Caco-2 (cell line): ENCODE results near the gene IFTAP. TPM values are rescaled to one million over a fixed set of nuclear protein-coding genes. Genes with fewer than 3 reads are reported as not detected.

Experiments
- BruUV-seq: library from RNA; stranded (reverse); fragments of 400-500 nt; replicated peaks from 2 replicates; lab custom pipeline; 2021; lab: Mats Ljungman, UMichigan
- CTCF ChIA-PET: fragments of 300-600 bp; sonication (Branson Sonifier 250); formaldehyde crosslinking; loops from one replicate; lab custom pipeline; 2022; ENCODE audit warnings: antibody characterized with exemption; lab: Charles Lee
- POLR2A ChIA-PET: fragments of 300-600 bp; sonication (Branson Sonifier 250); formaldehyde crosslinking; loops from one replicate; lab custom pipeline; 2022; ENCODE audit warnings: antibody characterized with exemption; lab: Charles Lee
- DNase-seq, 2 experiments: peaks; one replicate each; pipeline versions ENCODE4 v3.0.0 to v3.0.0-alpha.2; 2020 to 2022
- H3K27me3 ChIP-seq: replicated peaks from 2 replicates; pipeline ENCODE4 v1.6.0; 2011; ENCODE audit warnings: low read length; ENCODE audit not compliant: control insufficient read depth, insufficient read depth
- H3K36me3 ChIP-seq: 2 replicates; pipeline ENCODE4 v1.5.1; 2011; ENCODE audit warnings: low read length; ENCODE audit not compliant: control insufficient read depth, insufficient read depth
- H3K4me1 ChIP-seq: fragments of 250-450 bp; sonication (Bioruptor Pico); 2 replicates; pipeline ENCODE4 v1.5.1; 2020; ENCODE audit warnings: mild to moderate bottlenecking
- H3K4me3 ChIP-seq: 2 replicates; pipeline ENCODE4 v1.5.1; 2011; ENCODE audit warnings: low read depth, mild to moderate bottlenecking, control low read depth, low read length
- H3K9me3 ChIP-seq: fragments of 250-450 bp; sonication (Bioruptor Pico); 2 replicates; pipeline ENCODE4 v1.5.1; 2020; ENCODE audit warnings: mild to moderate bottlenecking, moderate library complexity
- H3K27ac Mint-ChIP-seq: one replicate; pipeline ENCODE4 v1.8.0; 2022; ENCODE audit warnings: mixed read lengths; ENCODE audit not compliant: unreplicated experiment
- H3K27me3 Mint-ChIP-seq: one replicate; pipeline ENCODE4 v1.8.0; 2022; ENCODE audit warnings: mixed read lengths; ENCODE audit not compliant: insufficient read depth, unreplicated experiment
- H3K36me3 Mint-ChIP-seq: one replicate; pipeline ENCODE4 v1.8.0; 2022; ENCODE audit warnings: mild to moderate bottlenecking, mixed read lengths; ENCODE audit not compliant: insufficient read depth, unreplicated experiment
- H3K4me1 Mint-ChIP-seq: one replicate; pipeline ENCODE4 v1.8.0; 2022; ENCODE audit warnings: low read depth, mixed read lengths; ENCODE audit not compliant: unreplicated experiment
- H3K4me3 Mint-ChIP-seq: one replicate; pipeline ENCODE4 v1.8.0; 2022; ENCODE audit warnings: mild to moderate bottlenecking, moderate library complexity, mixed read lengths; ENCODE audit not compliant: unreplicated experiment
- H3K9me3 Mint-ChIP-seq: one replicate; pipeline ENCODE4 v1.8.0; 2022; ENCODE audit warnings: mixed read lengths; ENCODE audit not compliant: unreplicated experiment
- CTCF ChIP-seq, 2 experiments: fragments of 200-600 bp in 1 of 2; IDR thresholded peaks; 1 replicate in 1 of 2; 2 replicates in 1 of 2; pipeline versions ENCODE4 v1.5.1 to v1.8.0; 2011 to 2022; ENCODE audit warnings: antibody characterized with exemption in 1 of 2, control low read depth in 1 of 2, inconsistent platforms in 1 of 2, low read depth in 1 of 2, low read length in 1 of 2, mild to moderate bottlenecking in 1 of 2, moderate library complexity in 1 of 2; ENCODE audit not compliant: insufficient read depth in 1 of 2, severe bottlenecking in 1 of 2, unreplicated experiment in 1 of 2
- intact Hi-C: fragments of 100-400 bp; cut with micrococcal nuclease; formaldehyde crosslinking; loops from one replicate; pipeline ENCODE4 v1.10.0; 2022; ENCODE audit not compliant: unreplicated experiment
- total RNA-seq: library from RNA; stranded (reverse); gene quantifications from 2 replicates; pipeline ENCODE4 v1.2.3, GENCODE V29; 2022

IFTAP gene
- total RNA-seq, 1 experiment from 2014 or later, result 10.4 TPM

- CTCF ChIA-PET, result no interaction called here
- POLR2A ChIA-PET, result no interaction called here
- no peaks in the 10 kb centered on the region for H3K36me3 ChIP-seq
- H3K4me1 ChIP-seq, result 0 out of 2 replicates have a peak, but pooled peaks cover 4% of the 10 kb centered on the region
- 0 out of 2 replicates have a peak, but pooled peaks cover 4% of the 10 kb centered on the region for H3K9me3 ChIP-seq
- H3K9me3 Mint-ChIP-seq, result no peaks in the 10 kb centered on the region
- intact Hi-C loops, result no loop called here
- H3K27me3 ChIP-seq, result no peaks in the 10 kb centered on the region
- no peaks in the 10 kb centered on the region for H3K36me3 Mint-ChIP-seq
- TF ChIP-seq CTCF (IDR thresholded peaks at IDR 0.05; ENCODE audit: insufficient read depth in 1 of 2, low read depth in 1 of 2, low read length in 1 of 2, severe bottlenecking in 1 of 2, unreplicated experiment in 1 of 2), result no peak
- no peak overlapping the region for H3K27ac Mint-ChIP-seq
- no peak overlapping the region for H3K4me3 Mint-ChIP-seq
- BruUV-seq, result no TSS peak
- DNase-seq, result no peak
- H3K27me3 Mint-ChIP-seq, result peaks cover 12% of the 10 kb centered on the region
- peaks cover 5% of the 10 kb centered on the region for H3K4me1 Mint-ChIP-seq
- no peak overlapping the region for H3K4me3 ChIP-seq
Observed at GRCh38 chr11:36583667-36584066, 10.6 kb upstream of the IFTAP start.

- no peak overlapping the region for H3K27ac Mint-ChIP-seq
- no peak for DNase-seq
- H3K4me3 Mint-ChIP-seq, result no peak overlapping the region
- no peaks in the 10 kb centered on the region for H3K4me1 ChIP-seq
- no TSS peak for BruUV-seq
- H3K4me3 ChIP-seq, result no peak overlapping the region
- ChIA-PET CTCF (no interaction called here), POLR2A (no interaction called here)
- no peaks in the 10 kb centered on the region for H3K4me1 Mint-ChIP-seq
- 0 out of 2 replicates have a peak, but pooled peaks cover 4% of the 10 kb centered on the region for H3K9me3 ChIP-seq
- no peak for TF ChIP-seq CTCF (IDR thresholded peaks at IDR 0.05; ENCODE audit: insufficient read depth in 1 of 2, low read depth in 1 of 2, low read length in 1 of 2, severe bottlenecking in 1 of 2, unreplicated experiment in 1 of 2)
- H3K27me3 Mint-ChIP-seq, result peaks cover 13% of the 10 kb centered on the region
- no peaks in the 10 kb centered on the region for H3K36me3 Mint-ChIP-seq
- intact Hi-C loops, result no loop called here
- H3K9me3 Mint-ChIP-seq, result no peaks in the 10 kb centered on the region
- no peaks in the 10 kb centered on the region for H3K36me3 ChIP-seq
- no peaks in the 10 kb centered on the region for H3K27me3 ChIP-seq
Observed at GRCh38 chr11:36586543-36586942, 7.8 kb upstream of the IFTAP start.

- Histone ChIP-seq H3K36me3 (no peaks in the 10 kb centered on the region), H3K4me1 (no peaks in the 10 kb centered on the region), H3K27me3 (no peaks in the 10 kb centered on the region), H3K9me3 (no peaks in the 10 kb centered on the region), H3K4me3 (no peak overlapping the region)
- no peaks in the 10 kb centered on the region for H3K9me3 Mint-ChIP-seq
- no peaks in the 10 kb centered on the region for H3K36me3 Mint-ChIP-seq
- DNase-seq, result no peak
- ChIA-PET POLR2A (no interaction called here), CTCF (no interaction called here)
- intact Hi-C loops, result no loop called here
- peaks cover 16% of the 10 kb centered on the region for H3K27me3 Mint-ChIP-seq
- H3K27ac Mint-ChIP-seq, result no peak overlapping the region
- no TSS peak for BruUV-seq
- H3K4me1 Mint-ChIP-seq, result no peaks in the 10 kb centered on the region
- no peak for TF ChIP-seq CTCF (IDR thresholded peaks at IDR 0.05; ENCODE audit: insufficient read depth in 1 of 2, low read depth in 1 of 2, low read length in 1 of 2, severe bottlenecking in 1 of 2, unreplicated experiment in 1 of 2)
- H3K4me3 Mint-ChIP-seq, result no peak overlapping the region
Observed at GRCh38 chr11:36588099-36588498, 6.2 kb upstream of the IFTAP start.
